HG02884 (cell line): Measurements from ENCODE around the gene HNRNPC.
"Not testable (repeated sequence)": the region's sequence is repeated elsewhere in the genome, so short reads cannot be mapped to it uniquely, and the experiment has no call there.

Source experiments
- ATAC-seq: cut with Tn5 transposase; IDR thresholded peaks from one replicate; pipeline ENCODE4 v1.9.1; 2021; ENCODE audit warnings: mild to moderate bottlenecking, moderate library complexity; ENCODE audit not compliant: unreplicated experiment

HNRNPC gene

GRCh38 chr14:21248338-21248737 lies 20.9 kb downstream of the HNRNPC start:
- ATAC-seq, result no peak

GRCh38 chr14:21245813-21246212 lies 23.4 kb downstream of the HNRNPC start:
- no peak for ATAC-seq

- no peak for ATAC-seq
Measured at GRCh38 chr14:21244544-21244943, 24.7 kb downstream of the HNRNPC start.

GRCh38 chr14:21241218-21241819 lies 27.9 kb downstream of the HNRNPC start:
- no peak for ATAC-seq

GRCh38 chr14:21240417-21240816 lies 28.8 kb downstream of the HNRNPC start:
- no peak for ATAC-seq

GRCh38 chr14:21238823-21239518 lies 30.3 kb downstream of the HNRNPC start:
- no peak for ATAC-seq

GRCh38 chr14:21236948-21237797 lies 32.1 kb downstream of the HNRNPC start:
- no peak for ATAC-seq

- ATAC-seq, result no peak
Measured at GRCh38 chr14:21234112-21234511, 35.1 kb downstream of the HNRNPC start.

GRCh38 chr14:21233457-21234076 lies 35.7 kb downstream of the HNRNPC start:
- ATAC-seq, result no peak

- ATAC-seq, result no peak
Measured at GRCh38 chr14:21231020-21231652, 38.1 kb downstream of the HNRNPC start.

GRCh38 chr14:21229821-21230220 lies 39.4 kb downstream of the HNRNPC start:
- ATAC-seq, result no peak

- no peak for ATAC-seq
Measured at GRCh38 chr14:21227981-21228380, 41.3 kb downstream of the HNRNPC start.

GRCh38 chr14:21227150-21227549 lies 42.1 kb downstream of the HNRNPC start:
- ATAC-seq, result no peak

- ATAC-seq, result no peak
Measured at GRCh38 chr14:21226467-21226866, 42.8 kb downstream of the HNRNPC start.

GRCh38 chr14:21225164-21225563 lies 44.1 kb downstream of the HNRNPC start:
- ATAC-seq, result not testable (repeated sequence)

GRCh38 chr14:21220874-21221477 lies 48.3 kb downstream of the HNRNPC start:
- ATAC-seq, result no peak

- ATAC-seq, result no peak
Measured at GRCh38 chr14:21219561-21220111, 49.6 kb downstream of the HNRNPC start.

- ATAC-seq, result no peak
Measured at GRCh38 chr14:21219120-21219519, 50.1 kb downstream of the HNRNPC start.

- no peak for ATAC-seq
Measured at GRCh38 chr14:21215879-21216251, 53.4 kb downstream of the HNRNPC start.
